Inferior parietal cortex (tissue), 1 donor: Measurements from ENCODE around the gene ERMARD.
A peak's percentile ranks its signal among the peaks of the same experiment; 100 is the strongest.

ENCODE experiments used
- DNase-seq: peaks from one replicate; pipeline ENCODE4 v3.0.0-alpha.2; 2016; ENCODE audit errors: extremely low spot score

ERMARD gene

DNA sequence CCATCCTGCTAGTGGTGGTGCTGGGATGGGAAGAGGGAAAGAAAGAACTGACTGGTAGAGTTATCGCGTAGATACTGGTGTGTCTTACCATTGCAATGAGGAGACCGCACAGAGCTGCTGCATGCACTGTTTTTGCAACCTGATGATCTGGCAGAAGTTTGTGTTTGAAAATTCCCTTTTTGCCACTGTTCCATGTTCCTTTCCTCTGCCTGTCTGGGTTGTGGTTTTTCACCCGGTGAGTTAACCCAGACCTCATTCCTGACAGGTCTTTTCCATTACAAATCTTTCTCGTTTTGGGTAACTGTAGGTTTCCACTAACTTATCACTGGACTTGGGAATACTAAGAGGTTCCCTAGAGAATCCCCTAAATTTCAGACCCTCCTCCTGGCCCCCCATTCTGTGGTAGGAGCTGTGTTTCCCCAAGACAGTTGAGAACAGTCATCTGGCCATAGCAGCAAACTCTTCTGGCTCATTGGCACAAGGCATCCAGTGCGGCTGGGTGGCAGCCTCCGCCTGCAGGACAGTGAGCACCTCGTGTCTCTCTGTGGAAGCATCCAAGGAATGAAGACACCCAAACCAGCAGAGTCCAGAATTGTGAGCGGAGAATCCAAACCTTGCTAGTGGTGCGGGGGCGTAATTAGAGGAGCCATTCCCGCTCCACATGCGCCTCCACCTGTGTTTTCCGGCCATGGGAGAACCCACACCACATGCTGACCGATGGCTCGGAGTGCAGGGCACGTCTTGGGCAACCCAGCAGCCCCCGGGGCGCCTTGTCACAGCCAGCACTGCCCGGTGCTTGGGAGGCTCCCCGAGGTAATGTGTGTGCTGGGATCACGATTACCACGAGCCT, 32.8 kb downstream of the ERMARD start:
- DNase-seq: no peak

GRCh38 chr6:169784821-169785340, 33.5 kb downstream of the ERMARD start:
- no peak for DNase-seq

DNA sequence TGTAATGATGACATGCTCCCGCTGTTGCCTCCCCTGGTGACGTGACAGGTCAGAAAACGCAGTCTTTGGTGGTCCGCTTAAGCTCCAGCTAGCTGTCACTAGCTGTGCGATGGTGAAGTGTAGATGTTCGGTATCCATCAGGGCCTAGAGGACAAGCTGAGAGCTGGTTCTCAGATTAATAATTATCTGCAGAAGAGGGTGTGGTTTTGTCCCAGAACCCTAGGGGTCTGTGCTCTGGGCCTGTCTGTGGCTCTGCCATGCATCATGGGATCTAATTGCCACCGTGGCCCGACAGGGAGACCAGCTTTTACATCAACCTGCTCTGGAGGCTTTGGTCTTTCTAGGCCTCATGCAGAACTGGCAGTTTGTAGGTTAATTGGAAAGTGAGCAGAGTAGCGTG, 34.1 kb downstream of the ERMARD start:
- DNase-seq: no peak

DNA sequence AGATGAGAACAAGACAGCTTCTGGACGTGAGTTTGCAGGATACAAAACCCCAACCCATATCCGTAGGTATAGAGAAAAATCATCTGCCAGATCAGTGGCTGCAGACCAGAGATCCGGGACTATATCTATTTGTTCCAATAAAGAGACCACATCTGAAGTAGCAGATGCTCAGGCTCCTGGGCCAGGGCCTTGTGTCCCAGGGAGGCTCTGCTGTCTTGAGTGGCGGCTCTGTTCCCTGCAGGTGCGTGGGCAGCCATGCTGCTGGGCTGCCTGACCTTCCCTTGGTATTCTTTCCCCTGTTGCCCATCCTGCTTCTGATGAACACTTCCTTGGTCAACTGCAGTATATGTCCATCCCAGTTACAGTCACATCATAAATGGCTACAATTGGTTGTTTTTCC, 34.9 kb downstream of the ERMARD start:
- DNase-seq: no peak

- no peak for DNase-seq
Measured at GRCh38 chr6:169787797-169788196, 36.4 kb downstream of the ERMARD start.

GRCh38 chr6:169788809-169789145, 37.4 kb downstream of the ERMARD start:
- no peak for DNase-seq

- DNase-seq: no peak
Measured at GRCh38 chr6:169789146-169789943, 37.9 kb downstream of the ERMARD start.

GRCh38 chr6:169789944-169790927, 38.8 kb downstream of the ERMARD start:
- peak; percentile 76 for DNase-seq

DNA sequence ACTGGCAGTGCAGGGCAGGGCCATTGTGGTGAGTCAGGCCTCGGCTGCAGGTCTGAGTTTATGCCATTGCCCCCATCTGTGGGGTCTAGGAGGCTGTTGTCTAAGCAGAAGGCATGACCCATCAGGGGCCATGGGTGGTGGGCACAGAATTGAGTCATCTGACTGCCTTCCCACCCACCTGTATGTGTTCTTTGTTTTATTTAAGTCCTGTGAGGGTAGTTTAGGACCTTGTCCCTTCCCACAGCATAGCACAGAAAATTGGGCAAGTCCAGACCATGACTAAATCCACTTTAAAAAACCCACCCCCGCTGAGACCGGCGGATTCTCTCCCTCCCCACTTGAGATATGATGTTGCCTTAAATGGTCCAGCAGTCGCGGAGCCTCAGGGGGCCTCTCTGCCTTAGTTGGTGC, 40.3 kb downstream of the ERMARD start:
- no peak for DNase-seq

DNA sequence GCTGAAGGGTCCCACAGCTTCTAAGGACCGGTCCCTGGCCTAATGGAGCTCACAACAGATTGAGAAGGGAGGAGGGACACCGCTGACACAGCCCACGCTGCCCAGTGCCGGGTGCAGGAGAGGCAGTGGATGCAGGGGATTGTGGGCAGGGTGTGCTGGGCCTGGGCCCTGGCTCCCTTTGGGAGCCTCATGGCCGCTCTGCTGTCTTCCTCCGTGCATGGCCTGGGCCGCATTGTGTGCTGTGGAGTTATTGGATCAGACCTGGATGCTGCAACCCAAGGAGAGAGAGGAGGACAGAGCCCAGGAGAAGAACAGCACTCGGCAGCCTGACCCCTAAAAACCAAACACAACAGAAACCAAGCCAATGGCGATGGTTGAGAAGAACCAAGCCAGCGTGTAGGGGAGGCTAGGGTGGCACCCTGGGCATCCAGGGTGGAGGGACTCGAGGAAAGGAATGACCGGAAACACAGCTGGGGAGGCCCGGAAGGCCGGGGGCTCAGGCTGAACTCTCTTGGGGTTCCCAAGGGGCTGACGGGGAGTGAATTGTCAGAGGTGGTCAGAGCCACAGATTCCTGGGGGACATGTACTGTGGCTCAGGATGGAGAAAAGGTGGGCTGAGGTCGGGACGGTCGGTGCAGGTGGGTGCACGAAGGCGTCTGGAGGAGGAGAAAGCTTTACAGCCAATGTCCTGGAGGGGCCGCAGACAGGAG, 41.0 kb downstream of the ERMARD start:
- no peak for DNase-seq

GRCh38 chr6:169793408-169793807, 42.0 kb downstream of the ERMARD start:
- DNase-seq: no peak

GRCh38 chr6:169794317-169795055, 43.1 kb downstream of the ERMARD start:
- no peak for DNase-seq

DNA sequence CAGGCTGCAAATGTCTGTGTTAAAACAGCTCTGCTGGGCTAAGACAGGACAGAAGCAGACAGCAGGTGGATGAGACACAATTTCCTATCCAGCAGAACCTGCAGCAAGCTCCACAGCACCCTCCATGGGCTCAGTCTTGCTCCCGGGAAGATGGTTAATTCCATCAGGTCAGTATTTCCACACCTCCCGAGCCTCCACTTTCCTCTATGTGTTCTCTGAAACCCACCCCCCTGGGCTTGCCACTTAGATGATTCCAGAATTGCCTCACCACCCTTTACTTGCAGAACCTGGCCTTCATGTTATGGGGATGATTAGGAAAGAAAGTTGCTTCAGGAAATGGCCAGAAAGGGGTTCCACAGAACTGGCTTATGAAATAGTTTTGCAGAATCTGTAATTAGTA, 43.8 kb downstream of the ERMARD start:
- DNase-seq: no peak

DNA sequence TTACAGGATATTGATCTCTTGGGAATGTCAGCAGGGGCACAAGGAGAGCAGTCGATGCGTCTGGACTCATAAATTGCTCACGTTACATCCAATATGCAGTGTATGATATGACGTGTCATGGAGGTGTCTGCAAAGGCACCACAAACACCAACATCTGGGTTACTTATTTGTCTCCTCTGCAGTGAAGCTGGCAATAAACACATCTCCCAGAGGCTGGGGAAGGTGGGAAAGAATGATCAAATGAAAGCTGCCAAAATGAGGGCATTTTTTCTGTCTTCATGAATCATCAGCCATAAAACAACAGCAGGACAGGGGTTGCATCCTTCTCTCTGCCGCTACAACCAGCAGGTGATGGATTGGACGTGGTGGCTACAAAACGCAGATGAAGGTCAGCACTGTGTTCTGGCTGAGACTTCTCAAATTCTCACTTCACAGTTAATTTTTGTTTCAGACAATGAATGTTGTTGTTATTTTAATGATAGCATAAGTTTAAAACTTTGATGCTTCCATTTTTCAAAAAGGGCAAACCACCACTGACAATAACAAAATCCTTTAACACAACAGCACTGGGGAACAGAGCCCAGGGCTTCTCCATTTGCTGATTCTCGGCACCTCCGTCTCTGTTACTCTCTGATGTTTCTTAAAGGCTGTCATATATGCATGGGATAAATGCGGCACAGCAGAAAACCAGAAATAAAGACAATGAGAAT, 47.5 kb downstream of the ERMARD start:
- no peak for DNase-seq

GRCh38 chr6:169799474-169799926, 48.1 kb downstream of the ERMARD start:
- peak; percentile 13 for DNase-seq

DNA sequence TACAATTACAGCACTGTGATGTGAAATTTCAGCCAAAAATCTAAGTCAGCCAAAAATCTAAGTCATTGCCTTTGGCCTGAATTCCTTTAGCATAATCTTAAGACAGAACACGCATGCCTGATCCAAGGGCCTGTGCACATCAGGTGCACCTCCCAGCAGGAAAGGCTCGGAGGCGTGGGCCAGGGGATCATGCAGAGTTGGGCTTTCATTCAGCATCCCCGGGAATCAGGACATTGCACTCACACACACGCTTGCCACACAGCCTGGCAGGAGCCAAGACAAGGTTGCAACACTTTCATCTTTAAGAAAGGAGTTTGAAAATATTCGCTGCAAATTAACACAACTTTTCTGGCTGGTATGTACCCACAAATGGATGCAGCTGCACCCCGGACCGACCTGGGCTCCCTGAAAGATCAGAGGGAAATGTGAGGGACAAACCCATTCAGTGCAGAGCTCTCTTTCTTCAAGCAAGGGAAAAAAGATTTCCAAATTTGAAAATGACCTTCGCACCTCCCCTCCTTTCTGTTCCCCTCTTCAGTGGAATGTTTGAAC, 48.8 kb downstream of the ERMARD start:
- DNase-seq: no peak

- DNase-seq: peak; percentile 17
Measured at GRCh38 chr6:169800668-169801395, 49.4 kb downstream of the ERMARD start.

GRCh38 chr6:169801396-169802160, 50.2 kb downstream of the ERMARD start:
- DNase-seq: no peak
